Measurements from ENCODE around the gene UBA3.

Gene UBA3

DNA sequence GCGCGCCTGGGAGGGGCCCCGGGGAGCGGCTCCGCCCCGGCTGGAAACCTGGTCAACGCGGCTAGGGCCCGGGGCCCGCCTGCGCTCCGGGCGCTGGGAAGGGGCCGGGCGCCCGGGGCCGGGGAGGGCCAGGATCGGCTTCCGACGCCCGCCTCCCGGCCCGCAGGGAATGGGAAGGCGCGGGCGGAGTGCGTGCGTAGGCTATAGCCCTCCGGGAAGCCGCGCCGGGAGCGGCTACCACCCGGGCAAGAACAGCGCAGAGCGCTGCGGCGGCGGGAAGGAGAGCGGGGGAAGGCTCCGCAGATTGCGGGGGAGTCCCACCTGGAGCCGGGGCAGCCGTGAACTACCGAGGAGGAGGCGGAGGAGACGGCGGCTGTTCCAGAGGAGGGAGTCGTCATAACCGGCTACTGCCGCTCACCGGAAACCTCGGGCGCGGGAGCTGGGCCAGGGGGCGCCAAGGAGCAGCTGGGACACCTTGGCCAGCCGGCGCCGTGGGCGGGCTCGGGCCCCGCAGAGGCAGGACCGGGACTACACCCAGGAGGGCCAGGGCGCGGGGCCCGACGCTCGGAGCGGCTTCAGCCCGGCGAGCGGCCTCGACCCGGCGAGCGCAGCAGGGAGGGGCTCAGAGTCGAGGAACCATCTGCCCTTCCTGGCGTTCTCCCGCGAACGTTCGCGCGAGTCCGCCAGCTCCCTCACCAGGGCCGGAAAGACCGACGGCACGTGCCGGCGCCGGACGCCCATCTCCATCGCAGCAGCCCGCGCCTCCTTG is 66.7 kb downstream of the UBA3 start, which contains the start of gene EOGT:
Gene EOGT (minus strand): TSS at position 432 of the 769 bp plus-strand sequence. CDS start 3,838 bp downstream, outside the sequence.
- in situ Hi-C loops (cut with HindIII; ENCODE audit: low sequenced_read_pairs), result no loop called here

GRCh38 chr3:69012800-69013252 is 67.3 kb downstream of the UBA3 start:
- in situ Hi-C loops (cut with HindIII; ENCODE audit: low sequenced_read_pairs), result no loop called here

- in situ Hi-C loops (cut with HindIII; ENCODE audit: low sequenced_read_pairs), result no loop called here
Observed at GRCh38 chr3:69012100-69012799, 67.9 kb downstream of the UBA3 start.

GRCh38 chr3:69011096-69011730 is 69.0 kb downstream of the UBA3 start:
- in situ Hi-C loops (cut with HindIII; ENCODE audit: low sequenced_read_pairs), result no loop called here

GRCh38 chr3:69009559-69010410 is 70.4 kb downstream of the UBA3 start:
- in situ Hi-C loops (cut with HindIII; ENCODE audit: low sequenced_read_pairs), result no loop called here

GRCh38 chr3:69008980-69009379 is 71.2 kb downstream of the UBA3 start:
- in situ Hi-C loops (cut with HindIII; ENCODE audit: low sequenced_read_pairs), result no loop called here

GRCh38 chr3:69005791-69006482 is 74.2 kb downstream of the UBA3 start:
- in situ Hi-C loops (cut with HindIII; ENCODE audit: low sequenced_read_pairs), result no loop called here

DNA sequence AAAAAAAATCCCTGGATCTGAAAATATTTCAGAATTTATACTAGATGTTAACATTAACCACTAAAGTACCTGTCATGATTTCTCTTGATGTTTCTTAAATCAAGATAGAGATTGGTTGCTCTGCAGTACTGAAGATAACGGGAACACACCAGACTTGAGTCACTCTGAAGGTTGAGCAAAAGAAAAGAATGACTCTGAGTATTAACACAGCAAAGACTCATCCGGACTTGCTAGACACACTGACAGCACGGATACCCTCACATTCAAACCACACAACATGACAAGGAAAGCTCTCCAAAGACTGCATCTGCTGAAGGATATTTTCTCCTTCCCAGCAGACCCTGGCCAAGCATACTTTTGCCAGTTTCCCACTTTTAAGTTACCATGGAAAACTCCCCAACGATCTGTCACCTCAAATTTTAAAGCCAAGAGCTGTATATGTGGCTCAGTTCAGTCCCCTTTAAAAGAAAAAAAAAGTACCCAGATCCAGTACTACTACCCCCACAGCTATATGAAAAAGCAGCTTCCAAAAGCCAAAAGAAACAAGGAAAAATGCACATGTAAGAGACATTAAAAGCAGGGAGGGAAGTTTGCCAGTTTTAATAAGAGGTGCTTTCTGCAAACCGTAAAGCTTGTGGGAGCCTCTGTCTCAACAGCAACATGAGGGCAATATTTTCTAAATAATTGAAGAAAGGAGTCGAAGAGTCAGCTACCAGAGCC is 74.9 kb downstream of the UBA3 start:
- in situ Hi-C loops (cut with HindIII; ENCODE audit: low sequenced_read_pairs), result no loop called here

Data from DLD1 (cell line).